Astrocyte (in vitro differentiated cells and primary cell): Measurements from ENCODE around the gene PPM1L.

ENCODE experiments used
- EZH2 ChIP-seq: IDR thresholded peaks from 2 replicates; pipeline ENCODE4 v1.6.1; 2012; ENCODE audit warnings: mild to moderate bottlenecking, low read length, inconsistent platforms; ENCODE audit not compliant: insufficient read depth
- TF ChIP-seq, protein P1 (sequence below): IDR thresholded peaks from 2 replicates; pipeline ENCODE4 v1.5.1; 2011; ENCODE audit warnings: low read depth, mild to moderate bottlenecking, inconsistent platforms, low read length, moderate library complexity; ENCODE audit not compliant: insufficient read depth

DNA sequence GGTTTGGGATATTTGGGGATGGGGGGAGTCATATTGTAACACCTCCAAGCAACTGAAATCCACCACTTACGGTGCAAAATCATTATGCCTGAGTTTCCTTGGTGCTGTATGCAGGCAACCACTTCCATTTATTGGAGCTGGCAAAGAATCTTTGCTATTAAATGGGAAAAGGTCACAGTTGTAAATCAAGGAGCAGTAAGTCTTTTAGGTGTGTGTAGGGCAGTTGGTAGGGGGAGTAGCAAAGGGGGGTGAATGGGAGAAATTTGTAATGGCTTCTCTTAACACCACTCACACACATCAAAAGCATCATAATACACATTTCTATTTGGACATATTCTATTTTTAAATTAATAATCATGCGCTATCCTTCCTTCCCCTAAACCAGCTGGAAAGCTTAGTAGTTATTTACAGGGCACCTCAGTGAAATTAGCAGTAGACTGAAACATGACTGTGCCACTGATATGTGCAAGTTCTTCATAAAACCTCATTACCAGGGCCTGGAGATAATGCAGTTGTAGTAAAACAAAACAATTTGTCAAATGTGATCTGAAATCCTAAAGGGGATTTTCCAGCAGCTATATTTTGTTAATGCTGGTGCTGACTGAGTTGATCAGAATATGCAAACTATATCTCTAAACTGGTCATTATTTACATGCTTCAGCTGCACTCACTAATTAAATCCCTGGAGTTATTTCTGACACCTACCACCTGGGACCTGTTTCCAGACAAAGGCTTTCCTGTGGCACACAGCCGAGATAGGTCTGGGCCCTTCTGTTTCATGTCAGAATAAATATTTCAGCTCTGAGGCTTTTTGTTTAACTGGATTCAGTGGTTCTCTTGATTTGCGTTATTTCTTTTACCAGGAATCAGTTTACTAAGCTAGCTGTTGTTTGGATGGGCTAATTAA, 259.1 kb downstream of the PPM1L start:
- TF ChIP-seq, protein P1, sequence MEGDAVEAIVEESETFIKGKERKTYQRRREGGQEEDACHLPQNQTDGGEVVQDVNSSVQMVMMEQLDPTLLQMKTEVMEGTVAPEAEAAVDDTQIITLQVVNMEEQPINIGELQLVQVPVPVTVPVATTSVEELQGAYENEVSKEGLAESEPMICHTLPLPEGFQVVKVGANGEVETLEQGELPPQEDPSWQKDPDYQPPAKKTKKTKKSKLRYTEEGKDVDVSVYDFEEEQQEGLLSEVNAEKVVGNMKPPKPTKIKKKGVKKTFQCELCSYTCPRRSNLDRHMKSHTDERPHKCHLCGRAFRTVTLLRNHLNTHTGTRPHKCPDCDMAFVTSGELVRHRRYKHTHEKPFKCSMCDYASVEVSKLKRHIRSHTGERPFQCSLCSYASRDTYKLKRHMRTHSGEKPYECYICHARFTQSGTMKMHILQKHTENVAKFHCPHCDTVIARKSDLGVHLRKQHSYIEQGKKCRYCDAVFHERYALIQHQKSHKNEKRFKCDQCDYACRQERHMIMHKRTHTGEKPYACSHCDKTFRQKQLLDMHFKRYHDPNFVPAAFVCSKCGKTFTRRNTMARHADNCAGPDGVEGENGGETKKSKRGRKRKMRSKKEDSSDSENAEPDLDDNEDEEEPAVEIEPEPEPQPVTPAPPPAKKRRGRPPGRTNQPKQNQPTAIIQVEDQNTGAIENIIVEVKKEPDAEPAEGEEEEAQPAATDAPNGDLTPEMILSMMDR = no peak
- TF ChIP-seq EZH2 = no peak
